HepG2 (cell line): ENCODE data around the gene GRID1. TPM values are rescaled to one million over a fixed set of nuclear protein-coding genes. Genes with fewer than 3 reads are reported as not detected.

Source experiments
- POLR2AphosphoS2 ChIP-seq: IDR thresholded peaks from 2 replicates; pipeline ENCODE4 v1.6.1; 2011; ENCODE audit warnings: low read depth, low read length, improper control_type of control experiment
- THAP11 ChIP-seq: IDR thresholded peaks from 2 replicates; pipeline ENCODE4 v1.6.1; 2016; ENCODE audit warnings: missing biosample characterization, missing genetic modification reagents
- ZNF552 ChIP-seq: sonication (generic); formaldehyde crosslinking; IDR thresholded peaks from 2 replicates; pipeline ENCODE4 v1.9.0; 2022; ENCODE audit warnings: missing genetic modification reagents, mild to moderate bottlenecking, borderline replicate concordance
- ZNF572 ChIP-seq: sonication (generic); formaldehyde crosslinking; IDR thresholded peaks from 2 replicates; pipeline ENCODE4 v1.5.1; 2020; ENCODE audit warnings: mild to moderate bottlenecking, missing genetic modification reagents
- polyA plus RNA-seq, 8 experiments: library from polyadenylated mRNA; depleted of rRNA in 3 of 8; stranded (reverse) in 7 of 8; unstranded in 1 of 8; fragments of >200 nt; fragmentation: Illumina TruSeq in 4 of 8; extraction: Trizol in 4 of 8; gene quantifications; 2 replicates each; pipeline versions ENCODE4 v1.2.1 to v1.2.3, GENCODE V29; 2011 to 2016; ENCODE audit warnings: low read depth in 4 of 8, missing spikeins in 1 of 8, mixed read lengths in 1 of 8; ENCODE audit not compliant: insufficient read depth in 1 of 8
- total RNA-seq, 5 experiments: library from RNA; depleted of rRNA; stranded (reverse); fragments of >200 nt; fragmentation: Illumina TruSeq; extraction: Trizol; gene quantifications; 2 replicates each; pipeline ENCODE4 v1.2.3, GENCODE V29; 2016; ENCODE audit warnings: low read depth in 1 of 5
- TF ChIP-seq, protein P1 (sequence below), 2 experiments: sonication (generic) in 1 of 2; formaldehyde crosslinking in 1 of 2; IDR thresholded peaks; 2 replicates each; pipeline versions ENCODE4 v1.6.1 to v1.9.0; 2014 to 2022; ENCODE audit warnings: antibody characterized with exemption in 1 of 2, borderline replicate concordance in 1 of 2, inconsistent platforms in 1 of 2, low read depth in 1 of 2, missing genetic modification reagents in 1 of 2
- TF ChIP-seq, protein P2 (sequence below): sonication (generic); formaldehyde crosslinking; IDR thresholded peaks from 2 replicates; pipeline ENCODE4 v1.4.0; 2020; ENCODE audit warnings: mild to moderate bottlenecking, missing genetic modification reagents

Gene GRID1
- total and polyA plus RNA-seq, 2 of the 13 experiments (the other 11 are each of a cell fraction or from before 2014, with no cell fraction given): 0.05 TPM; not detected in 1

- TF ChIP-seq, protein P1, sequence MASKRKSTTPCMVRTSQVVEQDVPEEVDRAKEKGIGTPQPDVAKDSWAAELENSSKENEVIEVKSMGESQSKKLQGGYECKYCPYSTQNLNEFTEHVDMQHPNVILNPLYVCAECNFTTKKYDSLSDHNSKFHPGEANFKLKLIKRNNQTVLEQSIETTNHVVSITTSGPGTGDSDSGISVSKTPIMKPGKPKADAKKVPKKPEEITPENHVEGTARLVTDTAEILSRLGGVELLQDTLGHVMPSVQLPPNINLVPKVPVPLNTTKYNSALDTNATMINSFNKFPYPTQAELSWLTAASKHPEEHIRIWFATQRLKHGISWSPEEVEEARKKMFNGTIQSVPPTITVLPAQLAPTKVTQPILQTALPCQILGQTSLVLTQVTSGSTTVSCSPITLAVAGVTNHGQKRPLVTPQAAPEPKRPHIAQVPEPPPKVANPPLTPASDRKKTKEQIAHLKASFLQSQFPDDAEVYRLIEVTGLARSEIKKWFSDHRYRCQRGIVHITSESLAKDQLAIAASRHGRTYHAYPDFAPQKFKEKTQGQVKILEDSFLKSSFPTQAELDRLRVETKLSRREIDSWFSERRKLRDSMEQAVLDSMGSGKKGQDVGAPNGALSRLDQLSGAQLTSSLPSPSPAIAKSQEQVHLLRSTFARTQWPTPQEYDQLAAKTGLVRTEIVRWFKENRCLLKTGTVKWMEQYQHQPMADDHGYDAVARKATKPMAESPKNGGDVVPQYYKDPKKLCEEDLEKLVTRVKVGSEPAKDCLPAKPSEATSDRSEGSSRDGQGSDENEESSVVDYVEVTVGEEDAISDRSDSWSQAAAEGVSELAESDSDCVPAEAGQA (IDR thresholded peaks at IDR 0.05; ENCODE audit: low read depth): no peak
- TF ChIP-seq, protein P1 (CRISPR knock-in tag; IDR thresholded peaks at IDR 0.05; ENCODE audit: borderline replicate concordance): no peak
- TF ChIP-seq POLR2AphosphoS2 (no peak), ZNF552 (no peak), THAP11 (CRISPR knock-in tag) (no peak), ZNF572 (CRISPR knock-in tag) (no peak)
- TF ChIP-seq, protein P2, sequence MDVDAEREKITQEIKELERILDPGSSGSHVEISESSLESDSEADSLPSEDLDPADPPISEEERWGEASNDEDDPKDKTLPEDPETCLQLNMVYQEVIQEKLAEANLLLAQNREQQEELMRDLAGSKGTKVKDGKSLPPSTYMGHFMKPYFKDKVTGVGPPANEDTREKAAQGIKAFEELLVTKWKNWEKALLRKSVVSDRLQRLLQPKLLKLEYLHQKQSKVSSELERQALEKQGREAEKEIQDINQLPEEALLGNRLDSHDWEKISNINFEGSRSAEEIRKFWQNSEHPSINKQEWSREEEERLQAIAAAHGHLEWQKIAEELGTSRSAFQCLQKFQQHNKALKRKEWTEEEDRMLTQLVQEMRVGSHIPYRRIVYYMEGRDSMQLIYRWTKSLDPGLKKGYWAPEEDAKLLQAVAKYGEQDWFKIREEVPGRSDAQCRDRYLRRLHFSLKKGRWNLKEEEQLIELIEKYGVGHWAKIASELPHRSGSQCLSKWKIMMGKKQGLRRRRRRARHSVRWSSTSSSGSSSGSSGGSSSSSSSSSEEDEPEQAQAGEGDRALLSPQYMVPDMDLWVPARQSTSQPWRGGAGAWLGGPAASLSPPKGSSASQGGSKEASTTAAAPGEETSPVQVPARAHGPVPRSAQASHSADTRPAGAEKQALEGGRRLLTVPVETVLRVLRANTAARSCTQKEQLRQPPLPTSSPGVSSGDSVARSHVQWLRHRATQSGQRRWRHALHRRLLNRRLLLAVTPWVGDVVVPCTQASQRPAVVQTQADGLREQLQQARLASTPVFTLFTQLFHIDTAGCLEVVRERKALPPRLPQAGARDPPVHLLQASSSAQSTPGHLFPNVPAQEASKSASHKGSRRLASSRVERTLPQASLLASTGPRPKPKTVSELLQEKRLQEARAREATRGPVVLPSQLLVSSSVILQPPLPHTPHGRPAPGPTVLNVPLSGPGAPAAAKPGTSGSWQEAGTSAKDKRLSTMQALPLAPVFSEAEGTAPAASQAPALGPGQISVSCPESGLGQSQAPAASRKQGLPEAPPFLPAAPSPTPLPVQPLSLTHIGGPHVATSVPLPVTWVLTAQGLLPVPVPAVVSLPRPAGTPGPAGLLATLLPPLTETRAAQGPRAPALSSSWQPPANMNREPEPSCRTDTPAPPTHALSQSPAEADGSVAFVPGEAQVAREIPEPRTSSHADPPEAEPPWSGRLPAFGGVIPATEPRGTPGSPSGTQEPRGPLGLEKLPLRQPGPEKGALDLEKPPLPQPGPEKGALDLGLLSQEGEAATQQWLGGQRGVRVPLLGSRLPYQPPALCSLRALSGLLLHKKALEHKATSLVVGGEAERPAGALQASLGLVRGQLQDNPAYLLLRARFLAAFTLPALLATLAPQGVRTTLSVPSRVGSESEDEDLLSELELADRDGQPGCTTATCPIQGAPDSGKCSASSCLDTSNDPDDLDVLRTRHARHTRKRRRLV (CRISPR knock-in tag): no peak
Measured at GRCh38 chr10:86018735-86019058, 347.9 kb downstream of the GRID1 start (continued).
